IPS-15b (cell line): ENCODE data around the gene USO1.
A peak's percentile ranks its signal among the peaks of the same experiment; 100 is the strongest.
"Not testable (repeated sequence)": the region's sequence is repeated elsewhere in the genome, so short reads cannot be mapped to it uniquely, and the experiment has no call there.

Source experiments
- H3K27me3 ChIP-seq: one replicate; pipeline ENCODE4 v1.6.1; 2013; ENCODE audit warnings: low read length; ENCODE audit not compliant: control insufficient read depth, insufficient read depth
- H3K36me3 ChIP-seq: one replicate; pipeline ENCODE4 v1.6.1; 2013; ENCODE audit warnings: low read length; ENCODE audit not compliant: control insufficient read depth, insufficient read depth
- H3K4me1 ChIP-seq: one replicate; pipeline ENCODE4 v1.6.1; 2013; ENCODE audit warnings: mild to moderate bottlenecking, low read length; ENCODE audit not compliant: control insufficient read depth, insufficient read depth
- H3K4me3 ChIP-seq: one replicate; pipeline ENCODE4 v1.5.1; 2013; ENCODE audit warnings: low read depth, low read length
- H3K9ac ChIP-seq: one replicate; pipeline ENCODE4 v1.6.1; 2013; ENCODE audit warnings: low read depth, mild to moderate bottlenecking, low read length
- H3K9me3 ChIP-seq: one replicate; pipeline ENCODE4 v1.6.1; 2013; ENCODE audit warnings: mild to moderate bottlenecking, low read length; ENCODE audit not compliant: control insufficient read depth, insufficient read depth

Gene USO1, protein sequence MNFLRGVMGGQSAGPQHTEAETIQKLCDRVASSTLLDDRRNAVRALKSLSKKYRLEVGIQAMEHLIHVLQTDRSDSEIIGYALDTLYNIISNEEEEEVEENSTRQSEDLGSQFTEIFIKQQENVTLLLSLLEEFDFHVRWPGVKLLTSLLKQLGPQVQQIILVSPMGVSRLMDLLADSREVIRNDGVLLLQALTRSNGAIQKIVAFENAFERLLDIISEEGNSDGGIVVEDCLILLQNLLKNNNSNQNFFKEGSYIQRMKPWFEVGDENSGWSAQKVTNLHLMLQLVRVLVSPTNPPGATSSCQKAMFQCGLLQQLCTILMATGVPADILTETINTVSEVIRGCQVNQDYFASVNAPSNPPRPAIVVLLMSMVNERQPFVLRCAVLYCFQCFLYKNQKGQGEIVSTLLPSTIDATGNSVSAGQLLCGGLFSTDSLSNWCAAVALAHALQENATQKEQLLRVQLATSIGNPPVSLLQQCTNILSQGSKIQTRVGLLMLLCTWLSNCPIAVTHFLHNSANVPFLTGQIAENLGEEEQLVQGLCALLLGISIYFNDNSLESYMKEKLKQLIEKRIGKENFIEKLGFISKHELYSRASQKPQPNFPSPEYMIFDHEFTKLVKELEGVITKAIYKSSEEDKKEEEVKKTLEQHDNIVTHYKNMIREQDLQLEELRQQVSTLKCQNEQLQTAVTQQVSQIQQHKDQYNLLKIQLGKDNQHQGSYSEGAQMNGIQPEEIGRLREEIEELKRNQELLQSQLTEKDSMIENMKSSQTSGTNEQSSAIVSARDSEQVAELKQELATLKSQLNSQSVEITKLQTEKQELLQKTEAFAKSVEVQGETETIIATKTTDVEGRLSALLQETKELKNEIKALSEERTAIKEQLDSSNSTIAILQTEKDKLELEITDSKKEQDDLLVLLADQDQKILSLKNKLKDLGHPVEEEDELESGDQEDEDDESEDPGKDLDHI

DNA sequence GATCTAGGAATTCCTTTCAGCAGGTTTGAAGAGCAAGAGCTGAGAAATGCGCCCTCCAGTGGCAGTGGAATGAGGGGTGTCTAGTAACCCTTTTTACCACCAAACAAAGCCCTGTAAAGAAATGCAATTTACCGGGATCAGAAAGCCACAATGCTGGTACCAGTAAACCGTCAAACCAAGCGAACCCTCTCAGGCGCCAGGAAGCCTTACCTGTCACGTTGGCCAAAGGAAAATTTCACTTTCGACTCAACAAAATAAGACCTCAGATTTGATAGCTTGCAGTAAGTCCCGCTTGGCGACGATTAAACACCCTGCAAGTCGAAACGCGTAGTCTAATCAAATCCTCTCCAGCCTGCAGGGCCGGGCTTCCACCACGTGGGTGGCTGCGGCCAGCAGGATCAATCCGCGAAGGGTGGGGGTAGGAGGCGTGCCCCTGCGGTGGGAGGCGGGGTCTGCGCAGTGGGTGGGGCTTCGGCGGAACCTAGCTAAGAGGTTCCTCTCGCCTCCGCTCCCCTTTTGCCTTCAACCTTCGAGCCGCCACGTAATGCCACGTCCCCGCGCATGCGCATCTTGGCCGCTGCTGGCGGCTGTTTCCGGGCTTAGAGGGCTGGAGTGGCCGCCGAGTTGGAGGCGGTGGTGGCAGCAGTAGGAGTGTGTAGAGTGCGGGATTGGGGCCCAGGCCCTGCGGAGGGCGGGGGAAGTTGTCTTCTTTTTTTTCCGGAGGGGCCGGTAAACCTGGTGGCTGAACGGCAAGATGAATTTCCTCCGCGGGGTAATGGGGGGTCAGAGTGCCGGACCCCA is at the start of gene USO1:
USO1 (plus strand) TSS at position 512 of the 801 bp plus-strand sequence; CDS start at position 755, 243 bp downstream.
- peak within 1 kb of the TSS; percentile 97 for H3K4me3 ChIP-seq
- H3K9ac ChIP-seq: peak within 1 kb of the TSS; percentile 99
- no peaks in the 10 kb centered on the region for H3K9me3 ChIP-seq
- H3K36me3 ChIP-seq: no peaks in the 10 kb centered on the region
- no peaks in the 10 kb centered on the region for H3K27me3 ChIP-seq
- H3K4me1 ChIP-seq: peaks cover 15% of the 10 kb centered on the region

DNA sequence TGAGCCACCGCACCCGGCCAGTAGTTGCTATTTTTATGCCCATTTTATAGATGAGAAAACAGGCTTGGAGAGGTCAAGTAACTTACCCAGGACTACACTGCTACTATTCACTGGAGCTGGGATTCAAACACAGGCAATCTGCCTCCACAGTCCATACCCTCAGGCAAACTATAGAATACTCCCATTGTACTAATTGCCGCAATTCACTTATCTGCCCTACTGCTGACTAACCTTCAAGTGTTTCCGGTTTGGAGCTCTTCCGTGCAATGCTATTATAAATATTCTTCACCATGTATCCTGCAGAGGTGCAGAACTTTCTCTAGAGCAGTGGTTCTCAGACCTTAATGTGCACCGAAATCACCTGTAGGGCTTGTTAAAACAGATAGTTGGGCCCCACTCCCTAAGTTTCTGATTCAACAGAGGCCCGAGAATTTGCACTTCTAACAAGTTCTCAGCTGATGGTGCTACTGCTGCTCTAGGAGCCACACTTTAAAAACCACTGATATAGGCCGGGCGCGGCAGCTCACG is 49.3 kb upstream of the USO1 start:
- Histone ChIP-seq H3K36me3 (no peaks in the 10 kb centered on the region), H3K4me3 (no peak overlapping the region), H3K9me3 (no peaks in the 10 kb centered on the region), H3K27me3 (no peaks in the 10 kb centered on the region), H3K4me1 (peaks cover 10% of the 10 kb centered on the region), H3K9ac (no peak overlapping the region)

DNA sequence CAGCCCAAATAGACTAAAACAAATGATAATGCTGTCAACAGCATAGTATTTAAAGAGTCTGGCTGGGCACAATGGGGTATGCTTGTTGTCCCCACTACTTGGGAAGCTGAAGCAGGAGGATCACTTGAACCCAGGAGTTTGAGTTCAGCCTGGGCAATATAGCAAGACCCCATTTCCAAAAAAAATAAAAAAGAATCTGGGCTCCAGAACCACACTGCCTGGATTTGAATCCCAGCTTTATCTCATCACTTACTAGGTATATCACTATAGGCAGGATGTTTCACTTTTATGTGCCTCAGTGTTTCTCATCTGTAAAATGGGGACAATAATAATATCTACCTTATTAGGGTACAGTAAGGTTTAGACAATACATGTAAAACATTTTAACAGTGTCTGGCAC is 45.9 kb upstream of the USO1 start:
- H3K36me3 ChIP-seq: peaks cover 4% of the 10 kb centered on the region
- H3K9ac ChIP-seq: no peak overlapping the region
- H3K27me3 ChIP-seq: no peaks in the 10 kb centered on the region
- H3K4me1 ChIP-seq: peaks cover 2% of the 10 kb centered on the region
- no peak overlapping the region for H3K4me3 ChIP-seq
- no peaks in the 10 kb centered on the region for H3K9me3 ChIP-seq

DNA sequence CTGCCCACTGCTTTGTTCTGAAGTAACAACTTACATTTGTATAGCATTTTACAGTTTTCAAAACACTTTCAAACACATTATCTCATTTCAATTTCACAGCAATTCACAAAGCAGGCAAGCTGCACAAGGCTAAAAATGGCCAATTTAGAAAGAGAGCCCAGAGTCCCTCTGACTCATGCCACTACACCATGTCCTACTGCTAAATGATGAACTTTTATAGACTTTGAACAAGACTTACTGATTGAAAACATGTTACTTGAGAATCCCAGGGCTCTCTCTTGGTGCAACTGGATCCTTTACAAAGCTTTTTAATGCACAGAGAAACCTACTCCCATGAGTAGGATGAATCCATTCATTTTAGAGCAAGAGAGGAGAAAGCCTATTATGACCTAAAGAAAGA is 45.4 kb upstream of the USO1 start:
- H3K9ac ChIP-seq: no peak overlapping the region
- no peak overlapping the region for H3K4me3 ChIP-seq
- H3K27me3 ChIP-seq: no peaks in the 10 kb centered on the region
- peaks cover 4% of the 10 kb centered on the region for H3K36me3 ChIP-seq
- peaks cover 2% of the 10 kb centered on the region for H3K4me1 ChIP-seq
- no peaks in the 10 kb centered on the region for H3K9me3 ChIP-seq

DNA sequence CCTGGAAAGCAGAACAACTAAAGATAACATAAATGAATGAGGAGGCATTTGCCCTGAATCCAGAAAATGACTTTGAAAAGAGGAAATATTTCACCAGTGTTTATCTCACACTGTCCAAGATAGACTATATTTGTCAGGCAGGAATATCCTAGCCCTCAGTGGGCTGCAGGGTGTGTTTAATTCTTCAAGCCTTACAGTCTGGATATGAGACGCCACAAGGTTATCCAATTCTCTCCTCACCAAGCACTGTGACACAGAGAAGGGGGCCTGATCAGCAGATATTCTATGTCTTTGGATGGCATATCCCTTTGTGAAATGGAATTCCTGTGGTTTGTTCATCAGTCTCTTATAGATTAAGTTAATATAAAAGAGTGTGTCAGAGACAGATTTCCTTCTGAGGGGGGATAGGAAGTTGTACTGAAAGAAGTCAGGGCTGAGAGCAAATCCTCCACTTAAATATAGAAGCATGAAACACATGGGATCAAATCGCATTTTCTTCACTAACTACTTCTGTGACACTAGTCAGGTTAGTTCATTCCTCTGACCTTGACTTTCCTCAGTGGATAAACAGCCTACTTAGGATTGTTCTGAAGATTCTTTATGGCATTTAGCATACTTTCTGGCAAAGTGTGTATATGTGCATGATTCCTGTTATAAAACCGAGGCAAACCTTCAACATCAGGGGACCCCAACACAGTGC is 44.4 kb upstream of the USO1 start:
- H3K4me1 ChIP-seq: no peaks in the 10 kb centered on the region
- H3K9me3 ChIP-seq: no peaks in the 10 kb centered on the region
- no peak overlapping the region for H3K4me3 ChIP-seq
- no peak overlapping the region for H3K9ac ChIP-seq
- H3K36me3 ChIP-seq: peaks cover 4% of the 10 kb centered on the region
- no peaks in the 10 kb centered on the region for H3K27me3 ChIP-seq

DNA sequence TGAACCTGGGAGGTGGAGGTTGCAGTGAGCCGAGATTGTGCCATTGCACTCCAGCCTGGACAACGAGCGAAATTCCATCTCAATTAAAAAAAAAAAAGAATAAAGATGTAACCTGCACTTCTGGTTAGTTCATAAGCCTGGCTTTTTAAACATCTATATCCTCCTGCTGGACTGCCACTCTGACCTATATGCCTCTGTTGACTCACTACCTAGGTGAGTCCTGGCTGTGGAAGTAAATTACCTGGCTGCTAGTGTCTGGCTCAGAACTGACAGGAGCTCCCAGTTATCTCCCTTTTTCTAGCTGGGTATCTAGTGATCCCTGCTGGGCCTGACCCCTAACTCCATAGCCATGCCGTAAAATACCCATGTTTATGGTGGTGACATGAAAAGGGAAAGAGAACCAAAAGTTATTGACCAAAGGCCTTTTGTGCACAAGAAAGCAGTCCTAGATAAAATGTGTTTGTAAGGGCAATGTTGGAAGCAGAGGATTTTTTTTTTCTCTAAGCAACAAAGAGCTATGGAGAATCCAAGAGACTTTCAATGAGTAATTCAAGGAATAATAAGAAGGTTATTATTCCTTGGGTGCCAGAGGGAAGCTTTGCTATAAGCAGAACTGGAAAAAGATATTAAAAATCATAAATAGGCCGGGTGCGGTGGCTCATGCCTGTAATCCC is 40.8 kb upstream of the USO1 start:
- no peaks in the 10 kb centered on the region for H3K4me1 ChIP-seq
- peaks cover 3% of the 10 kb centered on the region for H3K9me3 ChIP-seq
- H3K36me3 ChIP-seq: peaks cover 11% of the 10 kb centered on the region

DNA sequence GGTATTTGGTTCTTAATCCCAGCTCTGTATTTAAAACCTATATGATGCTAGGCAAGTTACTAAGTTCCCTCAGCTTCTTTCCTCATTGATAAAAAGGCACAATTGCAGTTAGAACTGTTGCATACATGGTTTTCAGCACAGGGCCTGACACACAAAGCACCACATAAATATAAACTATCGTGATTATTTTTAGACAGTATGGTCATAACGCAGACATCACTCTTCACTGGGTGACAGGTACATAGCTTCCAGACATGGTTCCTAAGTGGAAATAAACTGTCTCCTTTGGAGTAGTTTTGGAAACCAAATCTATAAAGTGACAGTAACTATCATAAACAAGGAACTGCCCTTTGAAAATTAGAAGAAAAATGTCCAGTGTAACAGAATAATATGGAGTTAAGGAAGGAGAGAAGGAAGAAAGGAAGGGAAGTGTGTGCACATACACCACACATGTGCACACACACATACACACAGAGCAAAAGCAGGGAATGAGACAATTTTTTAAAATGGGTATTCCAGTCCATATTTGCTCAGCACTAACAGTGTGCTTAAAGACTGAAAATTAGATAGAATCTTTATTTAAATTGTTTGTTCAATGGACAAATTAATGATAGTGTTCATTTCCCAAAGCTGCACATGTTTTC is 38.7 kb upstream of the USO1 start:
- Histone ChIP-seq H3K9me3 (peaks cover 3% of the 10 kb centered on the region), H3K4me1 (no peaks in the 10 kb centered on the region), H3K9ac (no peak overlapping the region), H3K36me3 (peaks cover 11% of the 10 kb centered on the region), H3K27me3 (no peaks in the 10 kb centered on the region), H3K4me3 (no peak overlapping the region)

More for the DNA sequence above, 40.8 kb upstream of the USO1 start:
- Histone ChIP-seq H3K4me3 (no peak overlapping the region), H3K9ac (no peak overlapping the region), H3K27me3 (no peaks in the 10 kb centered on the region)

DNA sequence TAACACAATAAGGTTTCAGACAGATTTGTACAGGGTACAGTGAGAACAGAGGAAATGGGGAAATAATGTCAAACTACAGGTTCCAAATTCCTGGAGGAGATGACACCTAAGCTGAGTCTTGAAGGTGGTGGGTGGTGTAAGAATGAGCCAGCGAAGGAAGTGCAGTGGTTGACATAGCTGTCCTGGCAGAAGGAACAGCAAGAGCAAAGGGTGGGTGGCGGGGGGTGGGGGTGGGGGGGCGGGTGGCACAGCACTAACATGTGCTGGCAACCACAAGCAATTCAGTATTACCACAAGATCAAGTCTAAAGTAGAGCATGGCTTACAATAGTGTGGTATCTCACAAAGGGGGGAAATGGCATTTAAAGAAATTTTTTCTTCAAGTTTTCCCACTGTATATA is 38.0 kb upstream of the USO1 start:
- no peak overlapping the region for H3K4me3 ChIP-seq
- H3K36me3 ChIP-seq: peaks cover 11% of the 10 kb centered on the region
- no peaks in the 10 kb centered on the region for H3K4me1 ChIP-seq
- H3K27me3 ChIP-seq: no peaks in the 10 kb centered on the region
- H3K9me3 ChIP-seq: peaks cover 3% of the 10 kb centered on the region
- no peak overlapping the region for H3K9ac ChIP-seq

DNA sequence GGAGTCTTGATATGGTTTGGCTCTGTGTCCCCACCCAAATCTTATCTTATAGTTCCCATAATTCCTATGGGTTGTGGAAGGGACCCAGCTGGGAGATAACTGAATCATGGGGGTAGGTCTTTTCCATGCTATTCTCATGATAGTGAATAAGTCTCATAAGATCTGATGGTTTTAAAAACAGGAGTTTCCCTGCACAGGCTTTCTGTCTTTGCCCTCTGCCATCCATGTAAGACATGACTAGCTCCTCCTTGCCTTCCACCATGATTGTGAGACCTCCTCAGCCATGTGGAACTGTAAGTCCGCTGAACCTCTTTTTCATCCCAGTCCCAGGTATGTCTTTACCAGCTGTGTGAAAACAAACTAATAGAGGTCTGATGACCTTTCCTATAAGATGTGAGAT is 37.3 kb upstream of the USO1 start:
- H3K4me3 ChIP-seq, H3K27me3 ChIP-seq, H3K4me1 ChIP-seq, H3K9me3 ChIP-seq, H3K9ac ChIP-seq: not testable (repeated sequence)
- H3K36me3 ChIP-seq: peaks cover 11% of the 10 kb centered on the region

DNA sequence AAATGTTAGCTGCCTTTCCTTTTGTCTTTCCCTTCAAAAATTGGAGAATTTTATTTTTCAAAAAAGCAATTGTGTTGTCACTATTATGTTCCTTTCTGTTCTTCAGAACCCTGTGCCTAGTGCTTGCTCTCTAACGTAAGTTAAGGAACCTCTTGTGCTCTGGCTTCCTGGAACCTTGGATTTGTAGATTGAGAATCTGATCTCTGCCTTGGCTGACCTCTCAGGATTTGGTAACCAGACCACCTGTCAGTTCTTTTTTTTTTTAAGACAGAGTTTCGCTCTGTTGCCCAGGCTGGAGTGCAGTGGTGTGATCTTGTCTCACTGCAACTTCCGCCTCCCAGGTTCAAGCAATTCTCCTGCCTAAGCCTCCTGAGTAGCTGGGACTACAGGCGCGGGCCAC is 32.3 kb upstream of the USO1 start:
- H3K9me3 ChIP-seq, H3K4me3 ChIP-seq, H3K4me1 ChIP-seq, H3K27me3 ChIP-seq, H3K9ac ChIP-seq: not testable (repeated sequence)
- peaks cover 16% of the 10 kb centered on the region for H3K36me3 ChIP-seq
